SH-SY5Y (cell line): Measurements from ENCODE around the gene BAG3.
A peak's percentile ranks its signal among the peaks of the same experiment; 100 is the strongest.

ENCODE experiments used
- GATA2 ChIP-seq: IDR thresholded peaks from 2 replicates; pipeline ENCODE4 v1.6.1; 2011; ENCODE audit warnings: mild to moderate bottlenecking, low read depth, low read length
- GATA3 ChIP-seq: IDR thresholded peaks from 2 replicates; pipeline ENCODE4 v1.6.1; 2011; ENCODE audit warnings: low read depth, mild to moderate bottlenecking, low read length, moderate library complexity

Gene BAG3

GRCh38 chr10:119650692-119651513 is at the start of gene BAG3:
BAG3 (plus strand) TSS chr10:119651380; CDS start chr10:119651676, 296 bp downstream.
- TF ChIP-seq GATA3 (no peak), GATA2 (0 out of 2 replicates have a peak, but pooled peaks have one; percentile 21)

- TF ChIP-seq GATA3 (no peak), GATA2 (no peak)
Observed at GRCh38 chr10:119602241-119603095, 48.7 kb upstream of the BAG3 start.

GRCh38 chr10:119604468-119604867 is 46.7 kb upstream of the BAG3 start:
- TF ChIP-seq GATA2 (no peak), GATA3 (no peak)

DNA sequence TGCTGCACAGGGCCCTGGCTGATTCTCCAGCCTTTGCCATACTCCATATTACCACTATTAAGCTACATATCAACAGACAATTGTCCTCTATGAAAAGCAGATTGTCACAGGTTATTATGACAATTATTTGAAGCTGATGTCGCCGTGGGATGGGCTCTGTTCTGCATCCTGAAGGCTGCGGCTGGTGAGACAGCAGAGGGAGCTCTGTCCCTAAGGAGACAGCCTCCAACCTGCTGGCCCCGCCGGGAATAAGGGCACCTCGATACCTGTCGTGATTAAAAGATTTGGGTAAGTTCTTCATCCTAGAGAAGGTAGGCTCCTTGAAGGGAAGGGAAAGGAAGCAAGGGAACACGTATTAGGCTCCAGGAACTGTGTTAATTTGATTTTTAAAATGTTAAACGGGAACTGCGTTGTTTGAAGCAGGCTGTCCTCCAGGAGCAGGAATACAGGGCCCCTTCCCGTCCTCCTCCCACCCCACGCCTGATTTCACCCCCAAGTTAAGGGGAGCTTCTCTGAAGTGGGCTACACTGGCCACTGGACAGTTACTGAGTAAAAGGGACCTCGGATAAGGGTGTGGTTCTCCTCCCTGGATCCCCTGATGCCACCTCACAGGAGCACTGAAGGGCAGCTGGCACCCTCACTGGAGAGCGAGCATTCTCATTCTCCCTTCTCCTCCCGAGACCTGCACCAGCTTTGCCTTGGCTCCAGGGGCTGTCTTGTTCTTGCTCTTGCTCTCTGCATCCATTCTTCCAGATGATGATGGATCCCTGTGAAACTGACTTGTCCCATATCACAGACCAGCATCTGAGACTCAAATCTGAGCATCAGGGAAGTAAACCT is 42.6 kb upstream of the BAG3 start:
- no peak for TF ChIP-seq GATA3
- TF ChIP-seq GATA2 = no peak

DNA sequence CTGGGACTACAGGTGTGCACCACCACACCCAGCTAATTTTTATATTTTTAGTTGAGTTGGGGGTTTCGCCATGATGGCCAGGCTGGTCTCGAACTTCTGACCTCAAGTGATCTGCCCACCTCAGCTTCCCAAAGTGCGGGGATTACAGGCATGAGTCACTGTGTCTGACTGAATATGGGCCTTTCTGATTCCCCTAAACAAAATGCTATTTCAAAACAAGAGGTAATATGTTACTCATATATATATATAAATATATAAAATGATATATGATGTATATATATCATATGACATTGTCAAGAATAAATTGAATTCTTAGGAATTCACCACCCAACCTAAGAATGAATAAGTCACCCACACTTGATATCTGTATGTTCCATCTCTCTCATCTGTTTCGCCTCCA is 41.7 kb upstream of the BAG3 start:
- no peak for TF ChIP-seq GATA3
- no peak for TF ChIP-seq GATA2

- TF ChIP-seq GATA2 = no peak
- no peak for TF ChIP-seq GATA3
Observed at GRCh38 chr10:119611433-119611832, 39.7 kb upstream of the BAG3 start.

DNA sequence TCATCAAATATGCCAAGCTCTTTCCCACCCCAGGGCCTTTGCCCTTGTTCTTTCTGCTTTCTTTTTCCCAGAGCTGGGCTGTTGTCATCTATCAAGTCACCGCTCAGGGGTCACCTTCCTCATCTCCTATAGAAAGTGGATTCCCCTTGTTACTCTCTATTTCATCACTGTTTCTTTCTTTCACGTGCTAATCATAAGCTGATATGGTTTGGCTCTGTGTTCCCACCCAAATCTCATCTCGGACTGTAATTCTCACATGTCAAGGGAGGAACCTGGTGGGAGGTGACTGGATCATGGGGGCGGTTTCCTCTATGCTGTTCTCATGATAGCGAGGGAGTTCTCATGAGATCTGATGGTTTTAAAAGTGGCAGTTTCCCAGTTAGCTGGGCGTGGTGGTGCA is 37.4 kb upstream of the BAG3 start:
- TF ChIP-seq GATA2 = no peak
- TF ChIP-seq GATA3 = no peak

DNA sequence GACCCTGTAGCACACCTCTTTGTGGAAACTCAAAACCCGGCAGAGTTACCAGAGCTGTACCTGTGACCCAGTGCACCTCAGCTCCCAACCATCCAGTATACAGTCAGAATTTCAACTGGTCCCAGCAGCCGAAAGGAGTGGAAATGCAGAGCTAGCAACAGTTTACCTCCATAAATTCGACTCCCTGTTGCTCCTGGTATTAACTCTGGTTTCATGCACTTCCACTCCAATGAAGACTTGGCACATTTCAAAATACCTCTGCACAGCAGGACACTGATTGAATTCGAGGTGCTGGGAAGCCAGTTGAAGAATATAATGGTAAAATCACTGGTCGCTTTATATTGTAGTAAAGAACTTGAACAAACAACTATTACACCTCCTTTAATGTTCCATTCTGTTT is 36.5 kb upstream of the BAG3 start:
- TF ChIP-seq GATA2 (no peak), GATA3 (no peak)

DNA sequence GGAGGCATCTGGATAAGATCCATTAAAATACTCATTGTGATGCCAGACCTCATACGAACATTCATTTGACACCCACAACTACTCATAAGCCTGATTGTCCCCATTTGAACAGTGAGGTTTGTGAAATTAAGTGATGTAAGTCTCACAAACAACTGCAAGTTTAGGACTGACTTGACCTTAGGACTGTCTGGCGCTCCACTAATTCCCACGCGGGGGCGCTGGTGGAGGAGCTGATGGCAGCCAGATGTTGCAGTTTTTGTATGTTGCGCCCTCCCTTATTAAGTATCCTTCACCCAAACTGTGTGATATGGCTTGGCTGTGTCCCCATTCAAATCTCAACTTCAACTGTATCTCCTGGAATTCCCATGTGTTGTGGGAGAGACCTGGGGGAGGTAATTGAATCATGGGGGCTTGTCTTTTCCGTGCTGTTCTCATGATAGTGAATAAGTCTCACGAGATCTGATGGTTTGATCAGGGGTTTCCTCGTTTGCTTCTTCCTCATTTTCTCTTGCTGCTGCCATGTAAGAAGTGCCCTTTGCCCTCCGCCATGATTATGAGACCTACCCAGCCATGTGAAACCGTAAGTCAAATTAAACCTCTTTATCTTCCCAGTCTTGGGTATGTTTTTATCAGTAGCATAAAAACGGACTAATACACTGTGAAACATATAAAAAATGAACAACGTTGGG is 34.2 kb upstream of the BAG3 start:
- TF ChIP-seq GATA3 (no peak), GATA2 (no peak)

DNA sequence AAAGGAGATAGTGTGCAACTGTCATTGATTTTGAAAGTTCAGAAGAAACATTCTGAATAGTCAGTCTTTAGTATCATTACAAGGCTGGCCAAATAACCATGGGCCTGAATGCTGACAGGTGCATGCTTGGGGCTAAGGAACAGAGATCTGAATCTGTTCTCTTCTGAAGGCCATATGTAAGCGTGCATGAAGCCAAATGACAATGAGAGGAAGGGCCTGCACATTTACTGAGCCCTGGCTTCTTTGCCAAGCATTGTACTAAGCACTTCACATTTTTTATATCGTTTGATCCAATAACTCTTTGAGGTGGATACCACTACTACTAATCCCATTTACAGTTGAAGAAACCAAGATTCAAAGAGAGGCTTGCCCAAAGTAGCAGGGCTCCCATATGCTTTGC is 32.0 kb upstream of the BAG3 start:
- 0 out of 2 replicates have a peak, but pooled peaks have one; percentile 4 for TF ChIP-seq GATA2
- no peak for TF ChIP-seq GATA3

DNA sequence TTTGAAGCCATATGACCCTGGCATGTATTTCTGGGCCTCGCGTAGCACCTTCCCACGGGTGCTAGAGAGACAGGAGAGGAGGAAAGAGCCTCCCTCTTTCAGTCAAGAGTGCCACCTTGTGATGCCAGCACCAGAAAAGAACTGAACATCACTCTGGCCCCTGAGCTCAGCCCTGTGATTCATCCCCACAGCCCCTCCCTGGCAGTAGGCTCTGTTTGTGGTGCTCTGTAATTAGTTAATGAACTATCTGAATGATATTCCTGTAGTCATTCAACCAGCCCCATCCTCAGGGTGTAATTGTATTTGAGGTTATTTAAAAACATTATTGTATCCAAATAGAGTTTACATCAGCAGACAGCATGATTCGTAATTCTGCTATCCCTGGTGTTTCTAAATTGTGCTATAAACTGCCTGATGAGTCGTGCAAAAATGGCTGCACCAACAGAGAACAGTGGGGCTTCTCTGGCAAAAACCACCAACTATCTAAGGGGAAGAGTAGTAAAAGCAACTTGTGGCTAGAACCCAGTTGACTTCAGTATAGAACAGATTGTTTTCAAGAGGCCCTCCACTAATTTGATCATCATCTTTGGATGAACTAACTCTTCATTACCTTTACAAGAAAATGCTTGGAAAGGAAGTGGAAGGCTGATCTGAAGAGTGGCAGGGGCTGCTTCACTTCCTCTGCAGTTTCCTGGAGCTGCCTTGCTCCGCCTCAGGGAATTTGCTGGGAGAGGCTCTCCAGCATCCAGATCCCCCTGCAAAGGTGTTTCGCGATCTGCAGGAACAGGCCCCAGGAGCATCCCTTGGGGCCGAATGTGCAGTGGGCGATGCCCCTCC is 30.7 kb upstream of the BAG3 start:
- no peak for TF ChIP-seq GATA2
- TF ChIP-seq GATA3 = no peak

GRCh38 chr10:119621078-119621384 is 30.1 kb upstream of the BAG3 start:
- no peak for TF ChIP-seq GATA2
- no peak for TF ChIP-seq GATA3

- TF ChIP-seq GATA3 = no peak
- TF ChIP-seq GATA2 = no peak
Observed at GRCh38 chr10:119625570-119626280, 25.5 kb upstream of the BAG3 start.
